HG03159 (cell line): ENCODE results near the gene ATXN10.

Experiments used
- ATAC-seq: cut with Tn5 transposase; IDR thresholded peaks from one replicate; pipeline ENCODE4 v1.9.1; 2021; ENCODE audit warnings: mild to moderate bottlenecking, moderate library complexity; ENCODE audit not compliant: unreplicated experiment

Gene ATXN10

DNA sequence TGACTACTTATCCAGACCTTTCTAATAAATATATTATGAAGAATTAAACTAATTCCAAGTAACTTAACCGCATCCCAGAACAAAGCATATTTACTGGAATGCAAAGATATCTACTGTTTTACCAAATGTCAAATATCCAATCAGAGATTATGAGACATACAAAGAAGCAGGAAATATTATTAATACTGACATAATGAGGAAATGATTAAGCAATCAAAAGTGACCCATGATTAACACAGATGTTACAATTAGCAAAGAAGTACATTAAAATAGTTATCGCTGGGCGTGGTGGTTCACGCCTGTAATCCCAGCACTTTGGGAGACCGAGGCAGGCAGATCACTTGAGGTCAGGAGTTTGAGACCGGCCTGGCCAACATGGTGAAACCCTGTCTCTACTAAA, 200.1 kb downstream of the ATXN10 start:
- no peak for ATAC-seq

DNA sequence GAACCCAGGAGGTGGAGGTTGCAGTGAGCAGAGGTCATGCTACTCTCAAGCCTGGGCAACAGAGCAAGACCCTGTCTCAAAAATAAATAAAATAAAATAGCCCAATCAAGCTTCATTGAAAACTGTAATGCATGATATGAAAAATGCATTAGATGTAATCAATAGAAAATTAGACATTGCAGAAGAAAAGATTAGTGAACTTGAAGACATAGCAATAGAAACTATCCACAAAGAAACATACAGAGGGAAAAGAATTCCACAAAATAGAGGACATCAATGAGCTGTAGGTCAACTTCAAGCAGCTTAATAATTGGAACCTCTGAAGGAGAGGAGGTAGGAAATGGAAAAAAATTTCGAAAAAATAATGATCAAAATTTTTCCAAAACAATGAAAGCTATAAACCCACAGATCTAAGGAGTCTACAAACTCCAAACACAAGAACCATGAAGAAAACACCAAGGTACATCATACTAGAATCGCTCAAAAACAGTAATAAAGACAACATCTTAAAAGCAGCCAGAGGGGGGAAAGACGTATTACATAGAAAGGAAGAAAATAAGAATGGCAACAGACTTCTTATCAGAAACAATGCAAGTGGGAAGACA, 201.1 kb downstream of the ATXN10 start:
- ATAC-seq, result no peak

DNA sequence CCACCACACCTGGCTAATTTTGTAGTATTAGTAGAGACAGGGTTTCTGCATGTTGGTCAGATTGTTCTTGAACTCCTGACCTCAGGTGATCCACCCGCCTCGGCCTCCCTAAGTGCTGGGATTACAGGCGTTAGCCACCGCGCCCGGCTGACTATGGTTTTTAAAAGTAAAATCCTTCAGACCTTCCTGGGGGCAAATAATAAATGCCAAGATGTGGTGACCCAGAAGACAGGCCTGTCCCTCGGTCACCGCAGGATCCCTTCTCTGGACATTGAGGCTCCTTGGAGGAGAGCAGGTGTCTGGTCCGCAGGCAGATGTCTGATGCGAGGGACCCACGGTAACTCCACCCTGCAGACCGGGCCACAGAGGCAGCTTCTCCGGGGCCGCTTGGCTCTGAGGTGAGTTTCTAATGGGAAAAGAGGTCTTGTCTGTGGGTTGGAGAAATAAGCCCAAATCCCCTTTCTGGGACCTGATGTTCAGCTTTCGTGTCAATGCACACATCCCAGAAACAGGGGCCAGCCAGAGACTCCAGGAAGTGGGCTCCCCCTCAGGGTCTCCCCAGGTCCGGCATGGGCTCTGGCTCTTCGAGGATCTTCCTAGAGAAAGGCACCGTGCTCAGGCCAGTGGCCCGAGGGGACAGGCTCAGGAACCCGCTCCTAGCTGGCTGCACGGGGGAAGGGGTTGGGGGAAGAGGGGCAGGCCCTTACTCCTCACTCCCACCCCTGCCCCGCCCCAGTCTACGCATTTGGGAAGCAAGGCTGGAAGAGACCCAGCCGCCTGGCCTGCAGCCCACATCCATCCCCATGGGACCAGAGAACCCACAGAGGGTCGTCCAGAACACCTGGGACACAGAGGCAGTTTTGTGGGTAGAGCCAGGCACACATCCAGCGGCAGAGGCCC, 204.8 kb downstream of the ATXN10 start:
- no peak for ATAC-seq

DNA sequence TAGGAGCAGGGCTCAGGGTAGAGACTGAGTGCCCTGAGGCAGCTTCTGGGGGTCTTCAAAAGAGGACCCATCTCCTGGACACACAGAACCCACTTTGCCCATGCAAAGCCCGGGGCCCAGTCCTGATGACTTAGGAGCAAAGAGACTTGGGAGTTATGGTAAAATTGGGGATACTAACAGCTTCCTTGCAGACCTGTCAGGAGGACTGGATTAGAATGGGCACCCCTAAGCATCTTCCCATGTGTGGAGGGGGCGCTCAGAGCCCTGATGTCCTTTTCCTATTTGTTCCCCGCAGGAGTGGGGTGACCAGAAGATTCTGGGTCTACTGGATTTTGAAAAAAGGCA, 205.4 kb downstream of the ATXN10 start:
- ATAC-seq, result no peak

DNA sequence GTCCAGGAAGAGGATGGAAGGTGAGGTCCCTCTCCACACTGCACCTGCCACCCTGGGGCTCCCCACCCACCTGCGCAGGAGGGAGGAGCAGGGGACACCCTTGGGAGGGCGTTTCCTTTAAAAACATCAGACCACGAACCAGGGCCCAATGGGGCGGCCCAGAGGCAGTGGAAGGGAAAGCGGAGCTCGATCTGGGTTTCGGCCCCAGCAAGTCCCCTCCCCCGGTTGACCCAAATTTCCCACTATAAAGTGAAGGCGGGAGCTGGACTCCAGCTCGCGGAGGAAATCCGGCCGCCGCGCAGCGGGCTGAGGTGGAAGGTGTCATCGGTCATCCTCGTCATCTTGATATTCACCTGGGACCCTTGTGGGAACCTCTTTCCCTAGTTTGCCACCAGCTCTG, 206.0 kb downstream of the ATXN10 start:
- ATAC-seq, result no peak

DNA sequence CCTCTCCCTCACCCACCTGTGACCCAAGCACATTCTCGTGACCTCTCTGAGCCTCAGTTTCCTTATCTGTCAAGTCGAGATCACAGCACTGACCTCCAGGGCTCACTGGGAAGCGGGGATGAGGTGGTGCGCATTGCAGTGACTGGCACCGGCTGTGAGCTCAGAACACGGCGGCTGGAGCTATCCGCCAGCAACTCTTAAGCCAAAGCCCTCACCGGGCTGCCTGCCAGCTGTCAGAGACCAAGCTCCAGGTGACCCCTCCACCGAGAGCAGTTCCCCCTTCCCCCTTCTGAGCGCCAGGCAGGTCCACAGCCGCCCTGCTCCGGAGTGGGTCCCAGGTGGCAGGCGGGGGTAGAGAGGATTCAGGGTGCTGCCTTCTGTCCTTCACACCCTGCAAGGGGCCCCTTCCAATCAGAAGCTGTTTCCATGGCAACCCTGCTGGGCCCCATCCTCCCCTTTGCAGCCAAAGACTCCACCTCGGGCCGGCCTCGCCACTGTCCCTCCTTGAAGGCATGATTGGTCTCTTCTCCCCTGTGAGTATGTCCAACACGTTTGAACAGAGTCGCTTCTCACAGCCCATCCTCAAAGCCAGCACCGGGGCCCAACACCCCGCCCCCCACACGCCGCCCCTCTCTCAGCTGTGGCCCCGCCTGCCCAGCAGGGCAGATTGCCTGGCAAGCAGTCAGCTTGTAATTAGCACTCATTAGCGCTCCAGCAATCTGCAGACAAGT, 206.6 kb downstream of the ATXN10 start:
- no peak for ATAC-seq

DNA sequence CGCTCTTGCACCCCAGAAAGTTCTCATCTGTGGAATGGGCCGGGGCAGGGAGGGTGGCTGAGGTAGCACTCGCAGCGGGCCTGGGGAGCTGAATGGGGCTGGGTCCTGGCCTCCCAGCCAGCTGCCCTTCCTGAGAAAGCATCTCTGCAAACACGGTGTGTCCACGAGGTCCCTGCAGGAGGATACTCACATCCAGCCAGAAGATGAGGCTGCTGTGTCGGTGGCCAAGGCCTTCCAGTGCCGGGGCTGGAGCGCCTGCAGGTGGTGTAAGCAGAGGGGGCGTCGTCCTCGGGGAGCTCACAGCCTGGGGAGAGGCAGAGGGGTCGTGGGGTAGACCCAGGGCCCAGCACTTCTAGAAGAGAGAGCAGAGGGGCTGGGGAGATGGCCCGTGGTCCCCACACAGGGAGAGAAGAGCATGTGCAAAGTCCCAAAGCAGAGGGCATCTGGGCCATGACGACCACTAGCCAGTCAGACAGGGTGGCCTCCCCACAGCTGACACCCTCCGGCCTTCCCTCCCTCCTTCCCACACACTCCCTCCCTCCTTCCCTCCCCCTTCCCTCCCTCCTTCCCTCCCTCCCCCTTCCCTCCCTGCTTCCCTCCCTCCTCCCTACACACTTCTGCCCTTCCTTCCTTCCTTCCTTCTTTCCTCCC, 207.4 kb downstream of the ATXN10 start:
- ATAC-seq, result no peak

DNA sequence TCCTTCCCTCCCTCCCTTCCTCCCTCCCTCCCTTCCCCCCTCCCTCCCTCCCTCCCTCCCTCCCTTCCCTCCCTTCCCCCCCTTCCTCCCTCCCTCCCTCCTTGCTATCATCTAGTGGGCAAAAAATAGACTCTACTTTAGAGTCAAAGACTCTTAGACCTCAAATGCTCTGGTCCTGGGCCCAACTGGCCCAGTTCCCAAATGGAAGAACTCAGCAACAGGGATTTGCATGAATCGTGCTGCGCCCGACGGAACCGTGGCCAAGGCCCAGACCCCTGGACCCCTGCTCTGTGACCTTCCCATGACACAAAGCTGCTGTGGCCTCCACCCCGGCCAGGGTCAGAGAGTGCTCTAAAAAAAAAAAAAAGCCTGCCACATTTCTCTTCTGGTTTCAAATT, 207.9 kb downstream of the ATXN10 start:
- ATAC-seq, result no peak

DNA sequence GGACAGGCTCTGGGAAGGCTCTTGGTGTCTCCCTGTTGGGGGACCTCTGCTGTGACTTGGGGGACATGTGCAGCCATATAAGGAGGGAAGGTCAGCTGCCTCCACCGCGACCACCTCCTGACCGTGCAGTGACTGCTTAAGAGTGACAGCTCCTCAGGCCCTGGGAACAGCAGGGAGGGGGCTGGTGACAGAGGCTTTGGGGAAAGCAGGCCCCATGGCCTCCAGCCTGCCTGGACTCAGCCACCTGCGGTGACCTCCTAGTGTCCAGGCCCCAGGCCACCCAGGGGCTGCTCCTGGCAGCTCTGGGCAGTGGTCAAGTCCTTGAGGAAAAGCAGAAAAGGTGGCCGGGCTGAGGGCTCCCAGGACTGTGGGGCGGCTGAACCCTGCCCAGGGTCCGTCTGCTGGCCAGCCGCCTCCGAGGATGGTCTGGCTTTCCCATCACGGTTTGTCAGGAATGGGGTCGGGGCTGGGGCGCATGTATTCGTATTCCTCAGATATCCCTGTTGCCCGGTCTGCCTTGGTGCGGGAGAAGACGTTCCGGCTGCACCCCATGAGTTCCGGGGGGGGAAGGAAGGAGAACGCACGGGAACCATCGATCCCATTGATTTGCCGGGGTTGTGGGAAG, 208.6 kb downstream of the ATXN10 start:
- ATAC-seq, result no peak

DNA sequence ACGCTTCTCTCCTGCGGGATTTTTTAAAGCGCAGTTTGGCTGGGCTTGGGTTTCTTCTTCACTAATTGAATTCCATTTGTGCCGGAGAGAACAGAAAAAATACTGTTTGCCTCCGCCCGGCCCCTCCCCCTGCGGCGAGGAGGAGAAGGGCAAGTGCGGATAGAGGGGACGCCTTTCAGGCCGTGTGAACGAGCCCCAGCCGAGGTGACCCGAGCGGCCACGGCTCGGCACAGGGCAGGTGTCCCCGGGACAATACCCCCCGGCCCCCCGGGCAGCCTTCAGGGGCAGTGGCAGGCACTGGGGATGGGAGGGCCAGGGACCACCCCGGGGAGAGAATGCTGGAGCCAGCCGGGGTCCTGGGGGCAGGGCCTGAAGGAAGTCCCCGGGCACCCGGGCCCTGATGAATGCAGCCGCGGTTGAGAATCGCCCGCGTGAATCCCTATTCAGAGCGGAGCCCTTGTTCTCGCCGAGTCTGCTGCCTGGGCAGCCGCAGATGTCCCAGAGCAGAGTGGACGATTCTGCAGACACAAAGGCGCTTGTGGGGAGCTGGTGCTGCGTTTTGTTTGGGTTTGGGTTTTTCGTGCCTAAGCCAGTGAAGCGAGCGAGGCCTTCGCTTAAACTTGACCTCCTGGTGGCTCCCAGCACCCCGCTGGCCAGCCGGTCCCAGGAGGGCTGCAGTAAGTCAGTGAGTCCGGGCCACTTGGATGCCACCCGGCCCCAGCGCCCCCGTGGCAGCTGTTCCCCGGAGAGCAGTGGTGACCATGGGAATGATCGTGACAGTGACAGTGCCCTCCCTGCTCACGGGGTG, 209.3 kb downstream of the ATXN10 start:
- ATAC-seq, result no peak

DNA sequence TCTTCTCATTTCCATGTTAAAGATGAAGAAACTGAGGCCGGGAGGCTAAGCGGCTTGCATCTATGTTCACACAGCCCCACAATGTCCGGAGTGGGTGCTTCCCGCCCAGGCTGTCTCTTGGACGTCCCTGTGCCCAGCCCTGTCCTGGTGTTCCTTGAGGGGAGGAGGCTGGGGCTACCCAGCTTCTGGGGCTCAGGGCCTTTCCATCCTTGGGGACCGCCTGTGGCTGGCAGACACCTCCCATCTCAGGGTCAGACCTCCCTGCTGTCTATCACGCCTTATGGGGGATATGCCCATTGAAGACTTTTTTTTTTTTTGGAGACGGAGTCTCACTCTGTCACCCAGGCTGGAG, 209.9 kb downstream of the ATXN10 start:
- no peak for ATAC-seq

DNA sequence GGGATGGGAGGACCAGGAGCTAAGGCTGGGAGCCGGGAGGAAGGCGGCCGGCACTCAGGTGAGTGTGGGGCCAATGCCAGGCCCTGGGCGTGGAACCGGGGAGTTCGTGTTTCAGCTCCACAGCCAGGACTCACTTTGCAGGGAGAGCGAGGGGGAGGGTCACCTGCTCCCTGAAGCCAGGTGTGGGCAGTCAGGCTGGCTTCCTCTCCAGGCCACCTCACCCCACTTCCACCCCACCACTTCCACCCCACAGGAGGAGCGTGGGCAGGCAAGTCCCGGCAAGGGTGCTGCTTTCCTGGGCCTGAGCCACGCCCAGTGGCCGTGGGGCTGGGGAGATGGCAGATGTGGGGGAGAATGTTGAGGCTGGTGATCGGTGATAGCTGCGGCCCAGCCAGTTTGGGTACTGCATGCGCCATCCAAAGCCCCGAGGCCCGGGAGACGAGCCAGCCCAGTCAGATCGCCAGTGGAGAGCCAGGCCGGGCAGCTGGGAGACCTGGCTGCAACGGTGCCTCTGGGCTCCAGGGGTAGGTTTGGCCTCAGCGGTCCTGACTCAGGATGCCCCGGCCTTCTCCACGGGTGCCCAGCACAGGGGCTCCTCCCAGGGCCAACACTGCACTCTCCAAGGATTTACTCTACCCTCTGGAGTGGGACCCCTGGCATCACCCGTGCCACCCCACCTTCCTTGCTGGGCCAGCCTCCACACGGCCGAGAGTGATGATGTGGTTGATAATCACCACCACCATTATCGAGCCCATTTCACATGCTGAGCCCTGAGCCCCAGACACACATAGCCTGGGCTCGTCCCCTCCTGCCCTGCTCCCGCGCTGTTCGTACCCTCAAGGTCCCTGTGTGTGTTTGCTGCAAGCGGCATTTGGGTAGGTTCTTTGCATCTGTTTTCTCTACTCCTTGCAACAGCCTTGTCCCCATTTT, 211.5 kb downstream of the ATXN10 start:
- ATAC-seq, result no peak

DNA sequence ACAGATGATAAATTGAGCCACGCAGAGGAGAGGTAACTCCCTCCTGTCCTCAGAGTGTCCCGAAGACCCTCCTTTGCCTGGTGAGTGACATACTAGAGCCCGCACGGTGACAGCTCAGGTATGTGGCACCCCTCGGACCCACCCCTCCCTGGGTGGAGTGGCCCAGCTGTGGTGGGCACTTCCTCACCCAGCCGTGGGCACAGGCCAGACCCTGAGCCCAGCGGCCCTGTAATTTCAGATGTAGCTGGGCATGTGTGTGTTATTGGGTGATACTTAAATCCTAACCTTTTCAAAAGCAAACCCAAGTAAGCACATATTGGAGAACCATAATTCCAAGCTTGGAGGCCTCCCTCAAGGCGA, 212.2 kb downstream of the ATXN10 start:
- ATAC-seq, result no peak

DNA sequence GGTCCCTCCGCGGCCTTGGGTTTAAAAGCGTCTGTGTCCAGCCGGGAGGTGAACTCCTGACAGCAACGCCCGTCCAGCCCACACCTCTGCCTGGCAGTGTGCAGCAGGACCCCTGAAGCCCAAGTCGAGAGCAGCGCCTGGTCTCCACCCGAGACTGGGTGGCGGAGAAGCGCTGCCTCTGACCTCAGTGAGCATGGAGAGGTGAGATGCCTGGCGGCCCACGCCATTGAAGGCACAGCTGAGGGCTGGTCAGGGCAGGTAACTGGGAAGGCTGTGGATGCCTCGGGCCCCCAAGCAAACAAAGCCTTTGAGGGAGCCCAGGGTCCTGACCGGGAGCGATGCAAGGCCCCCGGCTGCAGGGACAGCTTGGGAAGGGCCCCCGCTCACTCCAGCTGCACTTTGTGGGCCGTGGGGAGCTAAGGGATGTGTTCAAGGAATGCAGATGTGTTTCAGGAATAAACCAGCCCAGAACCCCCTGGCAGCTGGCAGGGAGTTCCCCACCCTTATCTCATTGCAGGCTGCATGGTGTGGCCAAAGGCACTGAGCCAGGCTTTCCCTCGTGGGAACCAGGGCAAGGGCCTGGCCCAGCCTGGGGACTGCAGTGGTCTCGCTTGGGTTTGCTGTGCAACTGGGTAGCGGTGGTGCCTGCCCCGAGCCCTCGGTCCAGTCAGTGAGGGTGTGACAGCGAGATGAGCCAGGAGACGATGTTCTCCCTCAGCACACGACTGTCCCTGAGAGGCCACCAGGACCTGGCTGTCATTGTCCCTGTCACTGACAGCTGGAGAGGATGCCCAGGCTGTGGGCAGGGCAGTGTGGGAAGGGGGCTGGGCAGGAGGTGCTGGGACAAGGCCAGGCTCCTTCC, 212.8 kb downstream of the ATXN10 start:
- no peak for ATAC-seq

DNA sequence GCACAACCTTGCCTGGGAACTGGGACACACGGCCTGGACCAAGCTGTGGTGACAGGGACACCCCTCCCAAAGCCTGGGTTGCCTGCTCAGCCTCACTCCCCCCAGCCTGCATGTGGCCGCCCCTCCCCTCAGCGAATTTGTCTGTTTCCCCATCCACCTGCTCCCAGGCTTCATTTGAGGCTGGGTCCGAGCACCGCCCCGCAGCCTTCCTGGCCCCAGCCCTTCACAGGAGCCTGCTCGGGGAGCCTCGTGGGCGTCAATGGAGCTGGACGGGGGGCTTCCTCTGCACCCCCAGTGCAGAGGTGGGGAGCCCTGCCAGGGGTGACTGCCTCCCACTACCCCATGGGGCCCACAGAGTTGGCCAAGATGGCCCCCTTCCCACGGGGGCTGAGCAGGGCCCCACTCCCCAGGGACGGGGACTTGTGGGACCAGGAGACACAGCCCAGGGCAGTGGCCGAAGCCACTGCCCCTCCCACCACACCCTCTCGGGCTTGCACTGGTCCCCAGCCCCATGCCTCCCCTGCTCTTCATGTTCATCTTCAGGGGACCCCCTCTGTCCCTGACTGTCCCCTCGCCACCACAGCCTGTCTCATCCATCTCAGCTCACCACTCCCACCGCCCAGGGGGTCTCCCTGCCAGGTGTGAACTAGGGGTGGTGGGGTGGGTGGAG, 213.7 kb downstream of the ATXN10 start:
- ATAC-seq, result no peak

DNA sequence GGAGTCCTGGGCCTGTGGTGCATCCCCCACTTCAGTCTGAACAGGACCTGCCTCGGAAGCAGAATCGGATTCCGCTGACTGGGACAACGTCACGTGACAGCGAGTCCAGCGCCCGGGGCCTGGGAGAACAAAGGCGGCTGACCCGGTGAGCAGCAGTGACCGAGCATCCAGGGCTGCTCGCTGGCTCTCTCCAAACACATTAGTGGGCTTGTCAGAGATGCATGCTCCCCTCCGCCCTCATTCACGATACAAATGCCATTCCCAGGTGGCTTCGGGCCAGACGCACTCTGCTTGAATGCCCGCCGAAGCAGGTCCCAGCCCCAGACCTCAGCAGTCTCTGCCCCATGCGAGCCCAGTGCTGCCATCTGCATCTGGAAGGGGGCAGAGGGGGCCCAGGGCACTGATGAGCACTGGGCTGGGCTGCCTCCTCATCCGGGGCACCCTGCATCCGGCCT, 214.3 kb downstream of the ATXN10 start:
- no peak for ATAC-seq

DNA sequence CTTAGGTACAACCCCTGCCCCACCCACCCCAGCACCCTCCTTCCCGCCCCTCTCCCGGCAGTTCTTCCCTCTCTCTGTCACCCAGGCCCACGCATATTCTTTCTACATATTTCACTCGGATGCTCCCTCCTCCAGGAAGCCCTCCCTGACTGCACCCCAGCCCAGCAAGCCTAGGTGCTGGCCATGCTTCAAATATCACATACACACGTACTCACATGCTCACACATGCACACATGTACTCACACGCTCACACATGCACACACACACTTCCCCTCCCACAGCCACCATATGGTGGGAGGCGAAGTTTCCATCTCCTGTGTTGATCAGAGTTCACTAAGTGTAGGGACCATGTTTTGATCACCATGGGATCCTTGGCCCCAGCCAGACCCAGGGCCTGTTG, 214.9 kb downstream of the ATXN10 start:
- ATAC-seq, result no peak
